Esophagus mucosa (tissue), 1 donor: Measurements from ENCODE around the gene OR10Z1. TPM values are rescaled to one million over a fixed set of nuclear protein-coding genes. Genes with fewer than 3 reads are reported as not detected.

ENCODE experiments used
- total RNA-seq: library from RNA; stranded (reverse); gene quantifications from one replicate; pipeline ENCODE4 v1.2.4, GENCODE V29; 2023
- donor health status: DM: yes; HTN: yes; CAD: no.

OR10Z1 gene
- total RNA-seq, 1 donor from 2014 or later = not detected

Other genes with a start within 250 kb of the OR10Z1 start
- gene OR10T2, start 205.8 kb upstream of the OR10Z1 start, total RNA-seq = not detected
- not detected for gene OR10K2, start 179.0 kb upstream of the OR10Z1 start, total RNA-seq
- not detected for gene OR10K1, start 143.4 kb upstream of the OR10Z1 start, total RNA-seq
- gene OR10R2, start 133.0 kb upstream of the OR10Z1 start, total RNA-seq = not detected
- not detected for gene OR6Y1, start 50.9 kb upstream of the OR10Z1 start, total RNA-seq
- gene OR6P1, start 34.7 kb upstream of the OR10Z1 start, total RNA-seq = not detected
- gene OR10X1, start 25.4 kb upstream of the OR10Z1 start, total RNA-seq = not detected
- not detected for gene SPTA1, start 81.4 kb downstream of the OR10Z1 start, total RNA-seq
- gene OR6K2, start 95.4 kb downstream of the OR10Z1 start, total RNA-seq = not detected
- not detected for gene OR6K3, start 115.5 kb downstream of the OR10Z1 start, total RNA-seq
- not detected for gene OR6K6, start 149.5 kb downstream of the OR10Z1 start, total RNA-seq
- gene OR6N1, start 166.9 kb downstream of the OR10Z1 start, total RNA-seq = not detected
- not detected for gene OR6N2, start 175.9 kb downstream of the OR10Z1 start, total RNA-seq
- 0.52 TPM for gene MNDA, start 226.1 kb downstream of the OR10Z1 start, total RNA-seq